SKM-1 (cell line): Measurements from ENCODE around the gene SDCBP2.

ENCODE experiments used
- DNase-seq: peaks from one replicate; lab custom pipeline; 2025; ENCODE audit not compliant: unreplicated experiment; lab: John Stamatoyannopoulos, UW

SDCBP2 gene

GRCh38 chr20:1315804-1316203 is 13.1 kb downstream of the SDCBP2 start:
- no peak for DNase-seq

GRCh38 chr20:1313236-1313964 is 15.5 kb downstream of the SDCBP2 start:
- DNase-seq, result peak; percentile 4

GRCh38 chr20:1312904-1313235 is 16.1 kb downstream of the SDCBP2 start:
- DNase-seq, result no peak

GRCh38 chr20:1312308-1312707 is 16.6 kb downstream of the SDCBP2 start:
- DNase-seq, result no peak

- peak; percentile 46 for DNase-seq
Measured at GRCh38 chr20:1310506-1311190, 18.3 kb downstream of the SDCBP2 start.

- DNase-seq, result no peak
Measured at GRCh38 chr20:1310071-1310470, 18.9 kb downstream of the SDCBP2 start.

- DNase-seq, result no peak
Measured at GRCh38 chr20:1309439-1309847, 19.5 kb downstream of the SDCBP2 start.

GRCh38 chr20:1308702-1309095 is 20.2 kb downstream of the SDCBP2 start:
- no peak for DNase-seq

GRCh38 chr20:1308067-1308701 is 20.8 kb downstream of the SDCBP2 start:
- no peak for DNase-seq

GRCh38 chr20:1307571-1307971 is 21.4 kb downstream of the SDCBP2 start:
- no peak for DNase-seq

- no peak for DNase-seq
Measured at GRCh38 chr20:1307171-1307570, 21.8 kb downstream of the SDCBP2 start.

GRCh38 chr20:1306316-1307135 is 22.4 kb downstream of the SDCBP2 start:
- DNase-seq, result no peak

GRCh38 chr20:1305712-1306111 is 23.2 kb downstream of the SDCBP2 start:
- no peak for DNase-seq

- DNase-seq, result no peak
Measured at GRCh38 chr20:1304710-1305515, 24.0 kb downstream of the SDCBP2 start.

GRCh38 chr20:1302685-1303541 is 26.0 kb downstream of the SDCBP2 start:
- no peak for DNase-seq

GRCh38 chr20:1301031-1301529 is 27.9 kb downstream of the SDCBP2 start:
- peak; percentile 5 for DNase-seq

- DNase-seq, result no peak
Measured at GRCh38 chr20:1300083-1300840, 28.7 kb downstream of the SDCBP2 start.

GRCh38 chr20:1299522-1299921 is 29.4 kb downstream of the SDCBP2 start:
- peak; percentile 0 for DNase-seq
